K562 (cell line): ENCODE measurements around the gene ERO1B. TPM values are rescaled to one million over a fixed set of nuclear protein-coding genes. Genes with fewer than 3 reads are reported as not detected.

Experiments used
- ARID1B ChIP-seq: fragments of 450-650 bp; IDR thresholded peaks from 2 replicates; pipeline ENCODE4 v1.6.1; 2016; ENCODE audit warnings: antibody characterized with exemption, mild to moderate bottlenecking, inconsistent platforms
- CBFA2T2 ChIP-seq: fragments of 450-650 bp; conservative IDR thresholded peaks from 2 replicates; pipeline ENCODE4 v1.6.1; 2017; ENCODE audit warnings: mild to moderate bottlenecking
- CBFA2T3 ChIP-seq: fragments of 450-650 bp; IDR thresholded peaks from 2 replicates; pipeline ENCODE4 v1.6.1; 2017
- CREM ChIP-seq: IDR thresholded peaks from 2 replicates; pipeline ENCODE4 v1.6.1; 2014; ENCODE audit warnings: antibody characterized with exemption, low read depth
- CTCFL ChIP-seq: IDR thresholded peaks from 2 replicates; pipeline ENCODE4 v1.6.1; 2011; ENCODE audit warnings: borderline replicate concordance, low read depth, mild to moderate bottlenecking, moderate library complexity, low read length; ENCODE audit not compliant: insufficient read depth, poor library complexity, severe bottlenecking
- DMBX1 ChIP-seq: fragments of 250-450 bp; sonication (Bioruptor Pico); IDR thresholded peaks from 2 replicates; pipeline ENCODE4 v1.8.0; 2022; ENCODE audit warnings: inconsistent platforms, mild to moderate bottlenecking, moderate library complexity, borderline replicate concordance
- E2F4 ChIP-seq: sonication (generic); formaldehyde crosslinking; IDR thresholded peaks from 2 replicates; pipeline ENCODE4 v1.8.0; 2022; ENCODE audit warnings: mild to moderate bottlenecking, low read depth, missing genetic modification reagents
- EP300 ChIP-seq: IDR thresholded peaks from 2 replicates; pipeline ENCODE4 v1.6.1; 2012; ENCODE audit warnings: low read length, improper control_type of control experiment
- HDAC2 ChIP-seq: fragments of 450-650 bp; IDR thresholded peaks from 2 replicates; pipeline ENCODE4 v1.6.1; 2016; ENCODE audit warnings: mild to moderate bottlenecking
- KDM1A ChIP-seq, 2 experiments: fragments of 450-650 bp; IDR thresholded peaks; 2 replicates each; pipeline ENCODE4 v1.6.1; 2016; ENCODE audit warnings: mild to moderate bottlenecking in 2 of 2
- L3MBTL2 ChIP-seq: fragments of 450-650 bp; IDR thresholded peaks from 2 replicates; pipeline ENCODE4 v1.6.1; 2016; ENCODE audit warnings: mild to moderate bottlenecking, moderate library complexity
- NFIC ChIP-seq: fragments of 450-650 bp; IDR thresholded peaks from 2 replicates; pipeline ENCODE4 v1.6.1; 2017; ENCODE audit warnings: mild to moderate bottlenecking, inconsistent platforms
- NR2C1 ChIP-seq, 2 experiments: fragments of 450-650 bp; IDR thresholded peaks; 2 replicates each; pipeline ENCODE4 v1.6.1; 2017; ENCODE audit warnings: mild to moderate bottlenecking in 2 of 2, antibody characterized with exemption in 1 of 2, inconsistent platforms in 1 of 2, missing compliant biosample characterization in 1 of 2, missing genetic modification characterization in 1 of 2
- POU5F1 ChIP-seq: fragments of 150-350 bp; IDR thresholded peaks from 2 replicates; pipeline ENCODE4 v1.6.1; 2014; ENCODE audit warnings: borderline replicate concordance, low read length, low read depth, mild to moderate bottlenecking; ENCODE audit not compliant: partially characterized antibody
- RAD21 ChIP-seq, 2 experiments: fragments of 250-450 bp in 1 of 2; fragments of 450-650 bp in 1 of 2; sonication (Bioruptor Pico) in 1 of 2; formaldehyde crosslinking in 1 of 2; IDR thresholded peaks in 1 of 2; conservative IDR thresholded peaks in 1 of 2; 2 replicates each; pipeline versions ENCODE4 v1.4.0 to v1.8.0; 2020 to 2022; ENCODE audit warnings: mild to moderate bottlenecking in 2 of 2, moderate library complexity in 1 of 2
- SMC3 ChIP-seq: conservative IDR thresholded peaks from 2 replicates; pipeline ENCODE4 v1.6.1; 2011; ENCODE audit warnings: low read depth, low read length, improper control_type of control experiment; ENCODE audit not compliant: insufficient read depth
- TAL1 ChIP-seq: fragments of 450-650 bp; IDR thresholded peaks from 2 replicates; pipeline ENCODE4 v1.6.1; 2016; ENCODE audit warnings: mild to moderate bottlenecking
- TCF3 ChIP-seq: sonication (generic); formaldehyde crosslinking; IDR thresholded peaks from 2 replicates; pipeline ENCODE4 v1.4.0; 2020; ENCODE audit warnings: mild to moderate bottlenecking, missing genetic modification reagents
- TCF7 ChIP-seq: sonication (generic); IDR thresholded peaks from 2 replicates; pipeline ENCODE4 v1.6.1; 2016; ENCODE audit warnings: antibody characterized with exemption, borderline replicate concordance
- ZNF134 ChIP-seq: fragments of 250-450 bp; sonication (Bioruptor Pico); conservative IDR thresholded peaks from 2 replicates; pipeline ENCODE4 v1.4.0; 2020
- ZNF239 ChIP-seq: fragments of 250-450 bp; sonication (Bioruptor Pico); IDR thresholded peaks from 2 replicates; pipeline ENCODE4 v1.4.0; 2020; ENCODE audit warnings: mild to moderate bottlenecking
- ZNF592 ChIP-seq: fragments of 450-650 bp; IDR thresholded peaks from 2 replicates; pipeline ENCODE4 v1.6.1; 2017; ENCODE audit warnings: antibody characterized with exemption, mild to moderate bottlenecking
- polyA plus RNA-seq, 8 experiments: library from polyadenylated mRNA; depleted of rRNA in 4 of 8; stranded (reverse) in 5 of 8; unstranded in 3 of 8; fragments of >200 nt; fragmentation: Nextera tagmentation in 2 of 8; fragmentation: Illumina TruSeq in 1 of 8; extraction: Ambion mirVana in 2 of 8; extraction: Trizol in 1 of 8; gene quantifications; 2 replicates each; pipeline versions ENCODE4 v1.2.1 to v1.2.3, GENCODE V29; 2011 to 2014; ENCODE audit warnings: inconsistent platforms in 1 of 8, missing spikeins in 1 of 8
- total RNA-seq, 7 experiments: library from RNA; depleted of rRNA in 6 of 7; stranded (reverse); fragments of >200 nt in 6 of 7; fragmentation: Illumina TruSeq in 2 of 7; extraction: Trizol in 2 of 7; gene quantifications; 2 replicates each; pipeline versions ENCODE4 v1.2.1 to v1.2.3, GENCODE V29; 2011 to 2021; ENCODE audit warnings: low replicate concordance in 1 of 7

The ERO1B gene
- total and polyA plus RNA-seq, 9 of the 15 experiments (the other 6 are each of a cell fraction or from before 2014, with no cell fraction given), result 0.59 to 6.4 (median 4.2) TPM

GRCh38 chr1:236311040-236311439 lies 29.3 kb upstream of the ERO1B start (continued):
- 0 out of 2 replicates have a peak, but pooled peaks have one; percentile 29 for TF ChIP-seq L3MBTL2
- TF ChIP-seq CREM, result 0 out of 2 replicates have a peak, but pooled peaks have one; percentile 32
- no peak for TF ChIP-seq POU5F1
- TF ChIP-seq CTCFL, result peak; percentile 38
- TF ChIP-seq ZNF134 (CRISPR knock-in tag), result no peak
- peak; percentile 32; the same call in 1 of the 2 replicates for TF ChIP-seq DMBX1 (CRISPR knock-in tag)
- TF ChIP-seq ARID1B, result peak; percentile 48
- TF ChIP-seq TCF3 (CRISPR knock-in tag), result peak; percentile 36; the same call in 1 of the 2 replicates
- TF ChIP-seq CBFA2T3, result peak; percentile 66
- peak; percentile 39; the same call in 1 of the 2 replicates for TF ChIP-seq NR2C1 (IDR thresholded peaks at IDR 0.05)
- TF ChIP-seq NR2C1 (tag; IDR thresholded peaks at IDR 0.05), result 0 out of 2 replicates have a peak, but pooled peaks have one; percentile 14
- 0 out of 2 replicates have a peak, but pooled peaks have one; percentile 20 for TF ChIP-seq HDAC2
- TF ChIP-seq TAL1, result peak; percentile 32; the same call in 1 of the 2 replicates
- TF ChIP-seq KDM1A (IDR thresholded peaks at IDR 0.05), result 0 out of 4 replicates have a peak, but pooled peaks of 1 of the 2 experiments have one; percentile 19
- TF ChIP-seq EP300, result 0 out of 2 replicates have a peak, but pooled peaks have one; percentile 5
- TF ChIP-seq SMC3, result 0 out of 2 replicates have a peak, but pooled peaks have one; percentile 10
- 0 out of 2 replicates have a peak, but pooled peaks have one; percentile 37 for TF ChIP-seq ZNF592
- TF ChIP-seq E2F4, result no peak
- TF ChIP-seq NFIC, result 0 out of 2 replicates have a peak, but pooled peaks have one; percentile 14
- peak in 1 of 2 experiments; percentile 46; a peak in 1 of 4 replicates for TF ChIP-seq RAD21 (CRISPR knock-in tag; conservative IDR thresholded peaks at IDR 0.05 in 1 of 2, IDR thresholded peaks at IDR 0.05 in 1 of 2)
- TF ChIP-seq ZNF239 (CRISPR knock-in tag), result no peak
- peak; percentile 78; the same call in 1 of the 2 replicates for TF ChIP-seq TCF7
- peak; percentile 40; the same call in 1 of the 2 replicates for TF ChIP-seq CBFA2T2
